ENCODE data around the gene EME1. TPM values are rescaled to one million over a fixed set of nuclear protein-coding genes. Genes with fewer than 3 reads are reported as not detected.
A peak's percentile ranks its signal among the peaks of the same experiment; 100 is the strongest.
"Not testable (repeated sequence)": the region's sequence is repeated elsewhere in the genome, so short reads cannot be mapped to it uniquely, and the experiment has no call there.

EME1 gene
- total RNA-seq, 2 donors from 2014 or later: 14.1 to 26.8 TPM

DNA sequence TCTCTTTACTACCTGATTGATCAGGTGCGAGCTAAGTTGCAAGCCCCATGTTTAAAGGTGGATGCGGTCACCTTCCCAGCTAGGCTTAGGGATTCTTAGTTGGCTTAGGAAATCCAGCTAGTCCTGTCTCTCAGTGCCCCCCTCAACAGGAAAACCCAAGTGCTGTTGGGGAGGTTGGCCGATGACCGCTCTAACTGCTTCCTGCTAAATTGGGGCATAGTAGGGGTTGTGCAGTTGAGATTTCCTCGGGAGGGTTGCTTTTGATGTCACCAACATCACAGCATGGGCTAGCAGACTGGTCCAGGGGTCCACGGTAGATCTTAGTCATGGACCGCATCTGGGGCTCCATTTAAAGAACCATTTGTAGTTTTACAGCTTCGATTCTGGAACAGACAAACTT, 26.6 kb downstream of the EME1 start:
- H3K9me3 ChIP-seq (ENCODE audit: control insufficient read depth, low read length); H3K27ac ChIP-seq (ENCODE audit: low read depth, low read length); H3K27me3 Mint-ChIP-seq (ENCODE audit: insufficient read depth); H3K27ac Mint-ChIP-seq; H3K4me3 Mint-ChIP-seq; H3K4me1 ChIP-seq (ENCODE audit: control insufficient read depth, insufficient read depth, low read length); H3K36me3 Mint-ChIP-seq (ENCODE audit: low read depth); H3K9ac ChIP-seq (ENCODE audit: extremely low read depth, low read length, poor library complexity, severe bottlenecking); DNase-seq; H3K36me3 ChIP-seq (ENCODE audit: control insufficient read depth, insufficient read depth, low read length); H3K4me3 ChIP-seq (ENCODE audit: low read length); H3K27me3 ChIP-seq (ENCODE audit: control insufficient read depth, insufficient read depth, low read length, poor library complexity, severe bottlenecking): not testable (repeated sequence)
- Mint-ChIP-seq H3K4me1 (peaks cover 23% of the 10 kb centered on the region), H3K9me3 (peaks cover 12% of the 10 kb centered on the region)
- WGBS, 2 experiments (ENCODE audit: insufficient coverage in 1 of 2, insufficient read length in 1 of 2): 90 to 94% methylated on average over 4 to 8 of the region's 8 CpGs

DNA sequence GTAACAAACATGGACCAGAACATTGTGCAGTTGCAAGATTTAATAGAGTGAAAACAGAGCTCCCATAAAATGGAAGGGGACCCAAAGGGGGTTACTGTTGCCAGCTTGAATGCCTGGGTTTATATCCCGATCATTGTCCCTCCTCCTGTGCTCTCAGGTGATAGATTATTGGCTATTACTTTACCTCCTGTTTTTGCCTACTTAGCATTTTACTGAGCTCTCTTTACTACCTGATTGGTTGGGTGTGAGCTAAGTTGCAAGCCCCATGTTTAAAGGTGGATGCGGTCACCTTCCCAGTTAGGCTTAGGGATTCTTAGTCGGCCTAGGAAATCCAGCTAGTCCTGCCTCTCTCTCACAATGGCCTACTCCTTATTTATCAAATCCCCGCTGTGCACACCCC, 32.3 kb downstream of the EME1 start:
- H3K4me3 Mint-ChIP-seq; H3K27me3 ChIP-seq (ENCODE audit: control insufficient read depth, insufficient read depth, low read length, poor library complexity, severe bottlenecking); H3K36me3 ChIP-seq (ENCODE audit: control insufficient read depth, insufficient read depth, low read length); H3K27me3 Mint-ChIP-seq (ENCODE audit: insufficient read depth); H3K9me3 ChIP-seq (ENCODE audit: control insufficient read depth, low read length); H3K4me1 ChIP-seq (ENCODE audit: control insufficient read depth, insufficient read depth, low read length); H3K36me3 Mint-ChIP-seq (ENCODE audit: low read depth); H3K4me3 ChIP-seq (ENCODE audit: low read length); H3K9me3 Mint-ChIP-seq; H3K9ac ChIP-seq (ENCODE audit: extremely low read depth, low read length, poor library complexity, severe bottlenecking); H3K27ac ChIP-seq (ENCODE audit: low read depth, low read length); H3K27ac Mint-ChIP-seq: not testable (repeated sequence)
- DNase-seq: peak; percentile 42
- 79 to 80% methylated on average over 3 to 4 of the region's 4 CpGs for WGBS, 2 experiments (ENCODE audit: insufficient coverage in 1 of 2, insufficient read length in 1 of 2)
- peaks cover 24% of the 10 kb centered on the region for H3K4me1 Mint-ChIP-seq

GRCh38 chr17:50406578-50406977, 33.5 kb downstream of the EME1 start:
- H3K36me3 ChIP-seq (ENCODE audit: control insufficient read depth, insufficient read depth, low read length): no peaks in the 10 kb centered on the region
- Mint-ChIP-seq H3K27ac (no peak overlapping the region), H3K9me3 (no peaks in the 10 kb centered on the region), H3K4me3 (no peak overlapping the region), H3K4me1 (peaks cover 24% of the 10 kb centered on the region), H3K27me3 (ENCODE audit: insufficient read depth) (peaks cover under 1% of the 10 kb centered on the region), H3K36me3 (ENCODE audit: low read depth) (no peaks in the 10 kb centered on the region)
- no peaks in the 10 kb centered on the region for H3K4me1 ChIP-seq (ENCODE audit: control insufficient read depth, insufficient read depth, low read length)
- no peak for TF ChIP-seq CTCF (conservative IDR thresholded peaks at IDR 0.05)
- no peak overlapping the region for H3K27ac ChIP-seq (ENCODE audit: low read depth, low read length)
- 85 to 92% methylated on average over 3 to 5 of the region's 5 CpGs for WGBS, 2 experiments (ENCODE audit: insufficient coverage in 1 of 2, insufficient read length in 1 of 2)
- H3K4me3 ChIP-seq (ENCODE audit: low read length): no peak overlapping the region
- H3K9me3 ChIP-seq (ENCODE audit: control insufficient read depth, low read length): no peaks in the 10 kb centered on the region
- no peak overlapping the region for H3K9ac ChIP-seq (ENCODE audit: extremely low read depth, low read length, poor library complexity, severe bottlenecking)
- no peaks in the 10 kb centered on the region for H3K27me3 ChIP-seq (ENCODE audit: control insufficient read depth, insufficient read depth, low read length, poor library complexity, severe bottlenecking)
- peak; percentile 36 for DNase-seq

- no peak for DNase-seq
- H3K36me3 ChIP-seq (ENCODE audit: control insufficient read depth, insufficient read depth, low read length): no peaks in the 10 kb centered on the region
- H3K4me3 Mint-ChIP-seq: no peak overlapping the region
- no peaks in the 10 kb centered on the region for H3K27me3 ChIP-seq (ENCODE audit: control insufficient read depth, insufficient read depth, low read length, poor library complexity, severe bottlenecking)
- H3K27ac ChIP-seq (ENCODE audit: low read depth, low read length): no peak overlapping the region
- peaks cover 5% of the 10 kb centered on the region for H3K9me3 Mint-ChIP-seq
- no peak for TF ChIP-seq CTCF (conservative IDR thresholded peaks at IDR 0.05)
- no peaks in the 10 kb centered on the region for H3K4me1 ChIP-seq (ENCODE audit: control insufficient read depth, insufficient read depth, low read length)
- H3K27ac Mint-ChIP-seq: no peak overlapping the region
- peaks cover 6% of the 10 kb centered on the region for H3K27me3 Mint-ChIP-seq (ENCODE audit: insufficient read depth)
- H3K36me3 Mint-ChIP-seq (ENCODE audit: low read depth): no peaks in the 10 kb centered on the region
- H3K4me1 Mint-ChIP-seq: peaks cover 24% of the 10 kb centered on the region
- peaks cover 5% of the 10 kb centered on the region for H3K9me3 ChIP-seq (ENCODE audit: control insufficient read depth, low read length)
- H3K4me3 ChIP-seq (ENCODE audit: low read length): no peak overlapping the region
- 90 to 96% methylated on average over 4 of the region's 4 CpGs for WGBS, 2 experiments (ENCODE audit: insufficient coverage in 1 of 2, insufficient read length in 1 of 2)
- H3K9ac ChIP-seq (ENCODE audit: extremely low read depth, low read length, poor library complexity, severe bottlenecking): no peak overlapping the region
Observed at GRCh38 chr17:50407921-50408320, 34.9 kb downstream of the EME1 start.
